Upper lobe of left lung (tissue), 6 donors: ENCODE measurements around the gene PLEK. TPM values are rescaled to one million over a fixed set of nuclear protein-coding genes. Genes with fewer than 3 reads are reported as not detected.

Experiments used
- ATAC-seq, 2 donors: fragments of 200-7000 bp; cut with Tn5 transposase; one replicate each; pipeline ENCODE4 v1.9.1; 2022; ENCODE audit warnings: mild to moderate bottlenecking in 2 of 2, moderate library complexity in 2 of 2; ENCODE audit not compliant: low FRiP score in 2 of 2
- DNase-seq, 2 donors: peaks; one replicate each; pipeline ENCODE4 v3.0.0-alpha.2; 2019 to 2020
- H3K27ac ChIP-seq, 4 donors: fragments of 200-600 bp; sonication (generic); one replicate each; pipeline ENCODE4 v1.5.1; 2016 to 2019
- H3K27me3 ChIP-seq, 4 donors: fragments of 200-600 bp; sonication (generic); one replicate each; pipeline ENCODE4 v1.5.1; 2017 to 2019
- H3K36me3 ChIP-seq, 4 donors: fragments of 200-600 bp; sonication (generic); one replicate each; pipeline ENCODE4 v1.5.1; 2016 to 2019
- H3K4me1 ChIP-seq, 4 donors: fragments of 200-600 bp; sonication (generic); one replicate each; pipeline ENCODE4 v1.5.1; 2018 to 2019
- H3K4me3 ChIP-seq, 4 donors: fragments of 200-600 bp; sonication (generic); one replicate each; pipeline ENCODE4 v1.5.1; 2017 to 2019; ENCODE audit warnings: mild to moderate bottlenecking in 2 of 4, moderate library complexity in 1 of 4
- H3K9me3 ChIP-seq, 4 donors: fragments of 200-600 bp; sonication (generic); one replicate each; pipeline ENCODE4 v1.5.1; 2018 to 2019
- EP300 ChIP-seq, 4 donors: sonication (generic); formaldehyde crosslinking; IDR thresholded peaks; one replicate each; pipeline ENCODE4 v1.5.1; 2017; ENCODE audit warnings: antibody characterized with exemption in 4 of 4, control low read depth in 2 of 4
- POLR2A ChIP-seq, 4 donors: fragments of 450-650 bp; IDR thresholded peaks; one replicate each; pipeline ENCODE4 v1.5.1; 2016 to 2017; ENCODE audit warnings: antibody characterized with exemption in 4 of 4, mild to moderate bottlenecking in 2 of 4
- POLR2AphosphoS5 ChIP-seq, 2 donors: sonication (generic); formaldehyde crosslinking; IDR thresholded peaks; one replicate each; pipeline ENCODE4 v1.5.1; 2017; ENCODE audit warnings: antibody characterized with exemption in 2 of 2
- WGBS, 2 donors: methylation state at CpG; one replicate each; pipeline ENCODE4 v1.1.5; 2017 to 2018; 5-methylcytosine and 5-hydroxymethylcytosine counted together
- total RNA-seq, 6 donors: library from RNA; depleted of rRNA in 4 of 6; stranded (reverse); fragments of >200 nt in 4 of 6; gene quantifications; one replicate each; pipeline versions ENCODE4 v1.1.0 to v1.2.1, GENCODE V29; 2016 to 2021
- TF ChIP-seq, protein P1 (sequence below), 6 experiments: fragments of 450-650 bp in 4 of 6; fragments of 200-600 bp in 2 of 6; sonication (generic) in 2 of 6; IDR thresholded peaks; one replicate each; pipeline ENCODE4 v1.5.1; 2016 to 2019; ENCODE audit warnings: antibody characterized with exemption in 6 of 6
- donor health status: DM: no; HTN: no; CAD: no; lungs with moderate emphysema.
- donor health status: DM: no; HTN: yes; CAD: no; lungs with severe emphysema.

PLEK gene
- total RNA-seq, 6 donors from 2014 or later, result 12.4 to 45.6 (median 17.0) TPM

DNA sequence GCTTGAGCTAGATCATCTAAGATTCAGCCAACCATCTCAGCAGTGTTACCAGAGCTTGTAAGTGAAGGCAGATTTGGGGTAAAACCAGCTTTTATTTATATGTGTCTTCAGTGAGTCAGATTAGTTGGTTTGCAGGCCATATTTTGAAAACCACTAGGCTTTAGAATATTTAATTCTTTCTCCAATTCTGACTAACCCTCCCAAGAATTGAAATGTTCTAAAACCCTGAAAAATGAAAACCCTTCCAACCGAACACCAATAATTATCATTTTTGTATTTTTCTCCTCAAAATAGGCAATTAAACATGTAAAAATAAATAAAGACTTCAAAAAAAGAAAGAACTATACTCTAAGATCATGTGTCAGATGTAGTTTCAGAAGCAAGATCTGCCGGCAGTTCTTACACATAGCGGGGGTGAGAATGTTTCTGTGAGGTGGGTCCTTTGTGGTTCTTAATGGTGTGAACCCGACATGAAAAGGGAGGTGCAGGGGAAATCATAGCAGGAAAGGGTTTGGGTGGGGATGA is 14.2 kb downstream of the PLEK start:
- peaks cover 0 to 4% (median 0%) of the 10 kb centered on the region in 4 donors for H3K36me3 ChIP-seq
- WGBS, 2 donors, result 68 to 73% methylated on average over 4 of the region's 4 CpGs
- H3K4me3 ChIP-seq, result no peak overlapping the region
- no peak overlapping the region for H3K27ac ChIP-seq
- TF ChIP-seq POLR2AphosphoS5 (IDR thresholded peaks at IDR 0.05) (no peak), POLR2A (IDR thresholded peaks at IDR 0.05) (no peak), EP300 (IDR thresholded peaks at IDR 0.05) (no peak)
- TF ChIP-seq, protein P1, sequence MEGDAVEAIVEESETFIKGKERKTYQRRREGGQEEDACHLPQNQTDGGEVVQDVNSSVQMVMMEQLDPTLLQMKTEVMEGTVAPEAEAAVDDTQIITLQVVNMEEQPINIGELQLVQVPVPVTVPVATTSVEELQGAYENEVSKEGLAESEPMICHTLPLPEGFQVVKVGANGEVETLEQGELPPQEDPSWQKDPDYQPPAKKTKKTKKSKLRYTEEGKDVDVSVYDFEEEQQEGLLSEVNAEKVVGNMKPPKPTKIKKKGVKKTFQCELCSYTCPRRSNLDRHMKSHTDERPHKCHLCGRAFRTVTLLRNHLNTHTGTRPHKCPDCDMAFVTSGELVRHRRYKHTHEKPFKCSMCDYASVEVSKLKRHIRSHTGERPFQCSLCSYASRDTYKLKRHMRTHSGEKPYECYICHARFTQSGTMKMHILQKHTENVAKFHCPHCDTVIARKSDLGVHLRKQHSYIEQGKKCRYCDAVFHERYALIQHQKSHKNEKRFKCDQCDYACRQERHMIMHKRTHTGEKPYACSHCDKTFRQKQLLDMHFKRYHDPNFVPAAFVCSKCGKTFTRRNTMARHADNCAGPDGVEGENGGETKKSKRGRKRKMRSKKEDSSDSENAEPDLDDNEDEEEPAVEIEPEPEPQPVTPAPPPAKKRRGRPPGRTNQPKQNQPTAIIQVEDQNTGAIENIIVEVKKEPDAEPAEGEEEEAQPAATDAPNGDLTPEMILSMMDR (IDR thresholded peaks at IDR 0.05), result no peak
- no peaks in the 10 kb centered on the region for H3K9me3 ChIP-seq
- H3K27me3 ChIP-seq, result no peaks in the 10 kb centered on the region
- DNase-seq, result no peak
- no peak for ATAC-seq
- peaks cover 0 to 11% (median 5%) of the 10 kb centered on the region in 4 donors for H3K4me1 ChIP-seq

DNA sequence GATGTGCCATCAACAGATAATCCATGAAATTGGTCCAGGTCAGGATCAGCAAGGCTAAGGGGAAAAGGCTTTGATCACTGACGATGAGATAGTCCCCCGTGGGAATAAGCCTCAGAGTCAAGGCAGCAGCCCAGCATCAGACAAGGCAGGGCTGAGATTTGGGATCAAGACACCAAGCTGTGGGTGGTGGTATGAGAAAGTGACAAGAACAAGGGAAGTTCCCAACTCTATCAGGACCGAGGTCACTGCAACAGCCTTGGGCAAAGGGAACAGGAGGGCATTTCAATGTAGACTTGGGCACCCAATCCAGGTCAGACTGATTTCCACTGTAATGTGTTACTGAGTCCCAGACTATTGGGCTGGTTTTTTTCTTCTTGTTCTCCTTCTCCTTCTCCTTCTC is 18.7 kb downstream of the PLEK start:
- peaks cover 0 to 10% (median 4%) of the 10 kb centered on the region in 4 donors for H3K4me1 ChIP-seq
- DNase-seq, result no peak
- no peak overlapping the region for H3K27ac ChIP-seq
- ATAC-seq, result no peak
- WGBS, 2 donors, result 68 to 84% methylated on average over 3 of the region's 3 CpGs
- H3K4me3 ChIP-seq, result no peak overlapping the region
- no peaks in the 10 kb centered on the region for H3K27me3 ChIP-seq
- no peak for TF ChIP-seq POLR2A (IDR thresholded peaks at IDR 0.05)
- no peak for TF ChIP-seq EP300 (IDR thresholded peaks at IDR 0.05)
- peaks cover 0 to 4% (median 0%) of the 10 kb centered on the region in 4 donors for H3K36me3 ChIP-seq
- no peaks in the 10 kb centered on the region for H3K9me3 ChIP-seq

DNA sequence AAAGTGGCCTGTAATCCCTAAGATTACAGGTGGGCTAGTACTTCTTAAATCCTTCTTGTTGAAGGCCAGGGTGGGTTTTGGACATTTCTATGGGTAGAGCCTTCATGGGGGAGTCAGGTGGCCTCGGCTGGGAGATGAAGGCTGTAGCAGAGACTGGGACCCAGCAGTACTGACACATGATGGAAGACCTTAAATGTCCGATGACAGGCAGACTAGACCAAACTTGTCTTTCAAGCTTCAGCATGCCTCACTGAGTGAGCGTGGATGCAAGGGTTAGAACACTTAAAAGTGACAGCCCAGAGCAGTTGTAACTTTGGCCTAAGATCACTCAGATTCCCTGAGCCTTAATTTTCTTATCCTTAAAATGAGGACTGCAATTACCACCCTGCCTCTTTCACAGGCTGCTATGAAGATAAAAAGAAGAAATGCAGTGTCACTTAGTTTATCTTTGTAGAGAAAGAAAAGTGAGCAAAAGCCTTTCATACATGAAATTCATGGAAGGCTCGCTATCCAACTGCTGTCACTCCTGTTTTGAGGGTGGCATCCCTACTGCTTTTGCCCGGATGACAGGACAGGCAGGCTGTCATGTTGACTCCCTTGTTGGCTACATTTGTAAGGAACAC is 19.5 kb downstream of the PLEK start:
- ATAC-seq (no peak), DNase-seq (no peak)
- H3K36me3 ChIP-seq, result peaks cover 0 to 4% (median 0%) of the 10 kb centered on the region in 4 donors
- no peak overlapping the region for H3K4me3 ChIP-seq
- WGBS, 2 donors, result 62 to 73% methylated on average over 5 of the region's 5 CpGs
- H3K9me3 ChIP-seq, result no peaks in the 10 kb centered on the region
- H3K4me1 ChIP-seq, result peaks cover 0 to 12% (median 4%) of the 10 kb centered on the region in 4 donors
- no peak for TF ChIP-seq POLR2AphosphoS5 (IDR thresholded peaks at IDR 0.05)
- no peak for TF ChIP-seq EP300 (IDR thresholded peaks at IDR 0.05)
- TF ChIP-seq, protein P1 (IDR thresholded peaks at IDR 0.05), result no peak
- TF ChIP-seq POLR2A (IDR thresholded peaks at IDR 0.05), result no peak
- no peak overlapping the region for H3K27ac ChIP-seq
- no peaks in the 10 kb centered on the region for H3K27me3 ChIP-seq

DNA sequence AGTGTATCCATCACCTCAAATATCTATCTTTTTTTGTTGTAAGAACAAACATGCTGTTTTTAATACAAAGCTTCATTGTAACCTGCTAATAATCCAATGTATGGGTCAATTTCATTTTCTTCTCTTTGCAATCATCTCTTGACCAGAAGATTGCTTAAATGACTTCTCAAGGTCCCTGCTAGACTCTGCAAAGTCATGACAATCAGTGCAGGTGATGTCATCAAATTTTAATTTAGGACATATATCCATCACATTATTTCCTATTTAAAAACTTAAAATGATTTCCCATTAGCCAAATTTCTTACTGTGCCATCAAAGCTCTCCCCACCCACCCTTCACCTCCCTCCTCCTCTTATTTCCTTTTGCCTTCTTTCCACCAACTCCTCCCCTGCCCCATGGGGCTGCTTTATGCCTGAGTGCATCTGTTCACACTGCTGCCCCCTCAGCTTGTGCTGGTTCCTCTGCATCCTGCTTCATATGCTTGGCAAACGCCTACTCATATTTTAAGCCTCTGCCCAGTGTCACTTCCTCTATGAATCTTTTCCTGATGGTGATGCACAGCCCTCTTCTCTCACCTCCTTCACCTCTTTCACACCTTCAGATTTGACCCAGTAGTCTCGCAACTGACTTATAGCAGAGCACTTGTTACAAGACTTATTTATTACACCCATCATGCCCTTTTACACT is 20.3 kb downstream of the PLEK start:
- TF ChIP-seq POLR2AphosphoS5 (IDR thresholded peaks at IDR 0.05) (peak in 1 of 2 donors; percentile 19), POLR2A (IDR thresholded peaks at IDR 0.05) (no peak), EP300 (IDR thresholded peaks at IDR 0.05) (no peak)
- TF ChIP-seq, protein P1 (IDR thresholded peaks at IDR 0.05), result no peak
- ATAC-seq, result peak in 1 of 2 donors; percentile 46
- Histone ChIP-seq H3K36me3 (peaks cover 0 to 4% (median 0%) of the 10 kb centered on the region in 4 donors), H3K9me3 (no peaks in the 10 kb centered on the region), H3K4me3 (no peak overlapping the region), H3K27me3 (no peaks in the 10 kb centered on the region), H3K4me1 (peaks cover 3 to 12% (median 5%) of the 10 kb centered on the region in 4 donors), H3K27ac (peak overlapping the region in 1 of 4 donors; percentile 8)
- peak in 1 of 2 donors; percentile 49 for DNase-seq
- WGBS, 2 donors, result 44 to 58% methylated on average over 2 of the region's 2 CpGs

DNA sequence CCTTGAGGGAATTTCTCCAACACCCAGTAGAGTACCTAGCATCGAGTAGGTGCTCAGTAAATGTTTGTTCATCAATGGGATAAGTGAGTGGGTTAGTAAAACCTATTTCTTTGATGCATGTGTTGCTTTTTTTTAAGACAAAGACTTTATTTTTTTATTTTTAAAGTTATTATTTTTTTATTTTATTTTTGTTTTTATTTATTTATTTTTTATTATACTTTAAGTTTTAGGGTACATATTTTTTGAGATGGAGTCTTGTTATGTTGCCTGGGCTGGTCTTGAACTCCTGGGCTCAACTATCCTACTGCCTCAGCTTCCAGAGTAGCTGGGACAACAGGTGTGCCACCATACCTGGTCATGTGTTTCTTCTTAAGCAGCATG is 20.8 kb downstream of the PLEK start:
- WGBS, 2 donors, result 62 to 73% methylated on average over 1 of the region's 1 CpG
- no peak for ATAC-seq
- no peak for TF ChIP-seq EP300 (IDR thresholded peaks at IDR 0.05)
- TF ChIP-seq POLR2A (IDR thresholded peaks at IDR 0.05), result no peak
- TF ChIP-seq, protein P1 (IDR thresholded peaks at IDR 0.05), result no peak
- TF ChIP-seq POLR2AphosphoS5 (IDR thresholded peaks at IDR 0.05), result no peak

More for the DNA sequence above, 20.8 kb downstream of the PLEK start:
- Histone ChIP-seq H3K27me3 (no peaks in the 10 kb centered on the region), H3K9me3 (no peaks in the 10 kb centered on the region), H3K4me1 (peaks cover 3 to 12% (median 5%) of the 10 kb centered on the region in 4 donors), H3K36me3 (peaks cover 0 to 4% (median 0%) of the 10 kb centered on the region in 4 donors), H3K27ac (peak overlapping the region in 1 of 4 donors; percentile 72), H3K4me3 (no peak overlapping the region)
- DNase-seq, result no peak
